Erythroblast (primary cell): ENCODE results near the gene SLC35F4.

Experiments used
- GATA1 ChIP-seq: IDR thresholded peaks from 2 replicates; pipeline ENCODE4 v1.6.1; 2011; ENCODE audit warnings: low read depth, mild to moderate bottlenecking, control low read depth, low read length, moderate library complexity
- POLR2A ChIP-seq: IDR thresholded peaks from 2 replicates; pipeline ENCODE4 v1.6.1; 2011; ENCODE audit warnings: mild to moderate bottlenecking, low read length

GRCh38 chr14:57692671-57693070, 173.2 kb downstream of the SLC35F4 start:
- TF ChIP-seq POLR2A (no peak), GATA1 (no peak)
